ENCODE measurements around the gene CNOT6L. TPM values are rescaled to one million over a fixed set of nuclear protein-coding genes. Genes with fewer than 3 reads are reported as not detected.

Gene CNOT6L
- polyA plus RNA-seq, 1 donor (not counting 4 experiments of a cell fraction or from before 2014, with no cell fraction given) = 12.0 TPM

DNA sequence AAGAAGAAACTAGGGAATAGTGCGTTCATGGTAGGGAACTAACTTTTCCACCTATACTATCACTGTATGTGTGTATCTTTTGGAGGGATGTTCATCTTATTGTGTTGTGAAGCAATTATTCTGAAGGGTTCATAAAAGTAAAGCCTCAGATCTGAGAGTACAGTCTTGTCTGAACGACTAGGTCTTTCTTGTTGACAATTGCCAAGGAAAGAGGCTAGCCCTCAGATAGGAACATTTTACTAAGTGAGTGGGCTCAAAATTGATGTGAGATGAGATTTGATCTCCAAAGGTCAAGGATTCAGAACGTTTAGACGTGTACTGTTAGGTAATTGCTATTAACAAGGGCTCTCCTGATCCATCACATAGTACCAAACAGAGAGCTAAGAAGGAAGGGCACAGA, 15.2 kb upstream of the CNOT6L start:
- H3K36me3 ChIP-seq (ENCODE audit: control insufficient read depth in 2 of 2, extremely low read depth in 1 of 2, insufficient read depth in 2 of 2, low read length in 2 of 2) = no peaks in the 10 kb centered on the region
- H3K9me1 ChIP-seq (ENCODE audit: control insufficient read depth, extremely low read depth, insufficient read depth, low read length) = no peaks in the 10 kb centered on the region
- H3K4me3 ChIP-seq (ENCODE audit: control insufficient read depth in 2 of 3, extremely low read depth in 1 of 3, insufficient read depth in 2 of 3, low read depth in 1 of 3, low read length in 3 of 3) = no peak overlapping the region
- dilution Hi-C loops (cut with MboI; ENCODE audit: extremely low pct_ligation_motif_present, low sequenced_read_pairs) = no loop called here
- H3K4me1 ChIP-seq (ENCODE audit: control insufficient read depth, extremely low read depth, insufficient read depth, low read length) = peaks cover 14% of the 10 kb centered on the region
- no peak overlapping the region for H3K27ac ChIP-seq (ENCODE audit: control insufficient read depth, insufficient read depth, low read length)
- FAIRE-seq (peak; percentile 73), DNase-seq (ENCODE audit: low read depth, low spot score) (no peak)
- TF ChIP-seq, protein P1, sequence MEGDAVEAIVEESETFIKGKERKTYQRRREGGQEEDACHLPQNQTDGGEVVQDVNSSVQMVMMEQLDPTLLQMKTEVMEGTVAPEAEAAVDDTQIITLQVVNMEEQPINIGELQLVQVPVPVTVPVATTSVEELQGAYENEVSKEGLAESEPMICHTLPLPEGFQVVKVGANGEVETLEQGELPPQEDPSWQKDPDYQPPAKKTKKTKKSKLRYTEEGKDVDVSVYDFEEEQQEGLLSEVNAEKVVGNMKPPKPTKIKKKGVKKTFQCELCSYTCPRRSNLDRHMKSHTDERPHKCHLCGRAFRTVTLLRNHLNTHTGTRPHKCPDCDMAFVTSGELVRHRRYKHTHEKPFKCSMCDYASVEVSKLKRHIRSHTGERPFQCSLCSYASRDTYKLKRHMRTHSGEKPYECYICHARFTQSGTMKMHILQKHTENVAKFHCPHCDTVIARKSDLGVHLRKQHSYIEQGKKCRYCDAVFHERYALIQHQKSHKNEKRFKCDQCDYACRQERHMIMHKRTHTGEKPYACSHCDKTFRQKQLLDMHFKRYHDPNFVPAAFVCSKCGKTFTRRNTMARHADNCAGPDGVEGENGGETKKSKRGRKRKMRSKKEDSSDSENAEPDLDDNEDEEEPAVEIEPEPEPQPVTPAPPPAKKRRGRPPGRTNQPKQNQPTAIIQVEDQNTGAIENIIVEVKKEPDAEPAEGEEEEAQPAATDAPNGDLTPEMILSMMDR (optimal IDR thresholded peaks at IDR 0.05 in 1 of 3, IDR thresholded peaks at IDR 0.05 in 1 of 3, conservative IDR thresholded peaks at IDR 0.05 in 1 of 3; ENCODE audit: extremely low read depth in 1 of 3, insufficient read depth in 2 of 3, low read length in 3 of 3) = no peak
- TF ChIP-seq EZH2 (IDR thresholded peaks at IDR 0.05; ENCODE audit: low read length) = no peak
- H4K20me1 ChIP-seq (ENCODE audit: control insufficient read depth, extremely low read depth, insufficient read depth, low read length) = no peaks in the 10 kb centered on the region
- H3K4me2 ChIP-seq (ENCODE audit: control insufficient read depth, extremely low read depth, insufficient read depth, low read depth, low read length) = no peak overlapping the region
- H2AFZ ChIP-seq (ENCODE audit: control insufficient read depth, low read length) = peak overlapping the region; percentile 37
- H3K79me2 ChIP-seq (ENCODE audit: control insufficient read depth, insufficient read depth, low read length) = no peaks in the 10 kb centered on the region
- no peak overlapping the region for H3K9ac ChIP-seq (ENCODE audit: control insufficient read depth, extremely low read depth, insufficient read depth, low read length)
- no peaks in the 10 kb centered on the region for H3K9me3 ChIP-seq (ENCODE audit: control insufficient read depth, low read depth, low read length)
- no peaks in the 10 kb centered on the region for H3K27me3 ChIP-seq (ENCODE audit: control insufficient read depth, extremely low read depth, insufficient read depth, low read length)

- Histone ChIP-seq H3K27ac (ENCODE audit: control insufficient read depth, insufficient read depth, low read length) (peak overlapping the region; percentile 65), H3K9me3 (ENCODE audit: control insufficient read depth, low read depth, low read length) (no peaks in the 10 kb centered on the region), H3K9me1 (ENCODE audit: control insufficient read depth, extremely low read depth, insufficient read depth, low read length) (no peaks in the 10 kb centered on the region), H4K20me1 (ENCODE audit: control insufficient read depth, extremely low read depth, insufficient read depth, low read length) (no peaks in the 10 kb centered on the region), H3K79me2 (ENCODE audit: control insufficient read depth, insufficient read depth, low read length) (no peaks in the 10 kb centered on the region), H3K27me3 (ENCODE audit: control insufficient read depth, extremely low read depth, insufficient read depth, low read length) (no peaks in the 10 kb centered on the region), H2AFZ (ENCODE audit: control insufficient read depth, low read length) (peak overlapping the region; percentile 85), H3K36me3 (ENCODE audit: control insufficient read depth in 2 of 2, extremely low read depth in 1 of 2, insufficient read depth in 2 of 2, low read length in 2 of 2) (no peaks in the 10 kb centered on the region), H3K4me1 (ENCODE audit: control insufficient read depth, extremely low read depth, insufficient read depth, low read length) (peaks cover 14% of the 10 kb centered on the region), H3K4me3 (ENCODE audit: control insufficient read depth in 2 of 3, extremely low read depth in 1 of 3, insufficient read depth in 2 of 3, low read depth in 1 of 3, low read length in 3 of 3) (peak overlapping the region in 2 of 3 experiments; percentile 23 to 41), H3K9ac (ENCODE audit: control insufficient read depth, extremely low read depth, insufficient read depth, low read length) (no peak overlapping the region), H3K4me2 (ENCODE audit: control insufficient read depth, extremely low read depth, insufficient read depth, low read depth, low read length) (peak overlapping the region; percentile 77)
- TF ChIP-seq, protein P1 (optimal IDR thresholded peaks at IDR 0.05 in 1 of 3, IDR thresholded peaks at IDR 0.05 in 1 of 3, conservative IDR thresholded peaks at IDR 0.05 in 1 of 3; ENCODE audit: extremely low read depth in 1 of 3, insufficient read depth in 2 of 3, low read length in 3 of 3) = no peak
- no peak for TF ChIP-seq EZH2 (IDR thresholded peaks at IDR 0.05; ENCODE audit: low read length)
- FAIRE-seq = peak; percentile 72
- dilution Hi-C loops (cut with MboI; ENCODE audit: extremely low pct_ligation_motif_present, low sequenced_read_pairs) = no loop called here
- no peak for DNase-seq (ENCODE audit: low read depth, low spot score)
Observed at GRCh38 chr4:77833126-77833724, 14.1 kb upstream of the CNOT6L start.

Measured in keratinocyte (primary cell).